HG03439 (cell line): ENCODE measurements around the gene DTD1.

ENCODE experiments used
- ATAC-seq: cut with Tn5 transposase; IDR thresholded peaks from one replicate; pipeline ENCODE4 v1.9.1; 2021; ENCODE audit warnings: mild to moderate bottlenecking, moderate library complexity; ENCODE audit not compliant: unreplicated experiment

DTD1 gene

GRCh38 chr20:18788021-18788420 lies 200.2 kb downstream of the DTD1 start:
- no peak for ATAC-seq

- ATAC-seq, result no peak
Observed at GRCh38 chr20:18790787-18791186, 202.9 kb downstream of the DTD1 start.

- peak; percentile 98 for ATAC-seq
Observed at GRCh38 chr20:18793625-18794427, 206.0 kb downstream of the DTD1 start.

GRCh38 chr20:18794428-18794787 lies 206.6 kb downstream of the DTD1 start:
- ATAC-seq, result no peak

- no peak for ATAC-seq
Observed at GRCh38 chr20:18795366-18795765, 207.5 kb downstream of the DTD1 start.

- no peak for ATAC-seq
Observed at GRCh38 chr20:18796282-18796833, 208.5 kb downstream of the DTD1 start.

- ATAC-seq, result no peak
Observed at GRCh38 chr20:18801516-18801915, 213.7 kb downstream of the DTD1 start.

GRCh38 chr20:18802012-18802634 lies 214.3 kb downstream of the DTD1 start:
- peak; percentile 68 for ATAC-seq

GRCh38 chr20:18805881-18806280 lies 218.0 kb downstream of the DTD1 start:
- ATAC-seq, result no peak

- no peak for ATAC-seq
Observed at GRCh38 chr20:18808712-18809111, 220.9 kb downstream of the DTD1 start.

GRCh38 chr20:18811186-18811585 lies 223.3 kb downstream of the DTD1 start:
- ATAC-seq, result no peak

- no peak for ATAC-seq
Observed at GRCh38 chr20:18811904-18812303, 224.1 kb downstream of the DTD1 start.

GRCh38 chr20:18813483-18813882 lies 225.6 kb downstream of the DTD1 start, which contains the start of gene SCP2D1:
Gene SCP2D1, plus strand, starts transcription at chr20:18813783. Its CDS starts 33 bp downstream, at chr20:18813816.
- ATAC-seq, result no peak

- ATAC-seq, result no peak
Observed at GRCh38 chr20:18815194-18815942, 227.5 kb downstream of the DTD1 start.
